Measurements from ENCODE around the gene SPSB3. TPM values are rescaled to one million over a fixed set of nuclear protein-coding genes. Genes with fewer than 3 reads are reported as not detected.

Gene SPSB3
- total and polyA plus RNA-seq, 2 experiments from 2014 or later: 27.1 to 34.7 TPM

- TF ChIP-seq, protein P1, sequence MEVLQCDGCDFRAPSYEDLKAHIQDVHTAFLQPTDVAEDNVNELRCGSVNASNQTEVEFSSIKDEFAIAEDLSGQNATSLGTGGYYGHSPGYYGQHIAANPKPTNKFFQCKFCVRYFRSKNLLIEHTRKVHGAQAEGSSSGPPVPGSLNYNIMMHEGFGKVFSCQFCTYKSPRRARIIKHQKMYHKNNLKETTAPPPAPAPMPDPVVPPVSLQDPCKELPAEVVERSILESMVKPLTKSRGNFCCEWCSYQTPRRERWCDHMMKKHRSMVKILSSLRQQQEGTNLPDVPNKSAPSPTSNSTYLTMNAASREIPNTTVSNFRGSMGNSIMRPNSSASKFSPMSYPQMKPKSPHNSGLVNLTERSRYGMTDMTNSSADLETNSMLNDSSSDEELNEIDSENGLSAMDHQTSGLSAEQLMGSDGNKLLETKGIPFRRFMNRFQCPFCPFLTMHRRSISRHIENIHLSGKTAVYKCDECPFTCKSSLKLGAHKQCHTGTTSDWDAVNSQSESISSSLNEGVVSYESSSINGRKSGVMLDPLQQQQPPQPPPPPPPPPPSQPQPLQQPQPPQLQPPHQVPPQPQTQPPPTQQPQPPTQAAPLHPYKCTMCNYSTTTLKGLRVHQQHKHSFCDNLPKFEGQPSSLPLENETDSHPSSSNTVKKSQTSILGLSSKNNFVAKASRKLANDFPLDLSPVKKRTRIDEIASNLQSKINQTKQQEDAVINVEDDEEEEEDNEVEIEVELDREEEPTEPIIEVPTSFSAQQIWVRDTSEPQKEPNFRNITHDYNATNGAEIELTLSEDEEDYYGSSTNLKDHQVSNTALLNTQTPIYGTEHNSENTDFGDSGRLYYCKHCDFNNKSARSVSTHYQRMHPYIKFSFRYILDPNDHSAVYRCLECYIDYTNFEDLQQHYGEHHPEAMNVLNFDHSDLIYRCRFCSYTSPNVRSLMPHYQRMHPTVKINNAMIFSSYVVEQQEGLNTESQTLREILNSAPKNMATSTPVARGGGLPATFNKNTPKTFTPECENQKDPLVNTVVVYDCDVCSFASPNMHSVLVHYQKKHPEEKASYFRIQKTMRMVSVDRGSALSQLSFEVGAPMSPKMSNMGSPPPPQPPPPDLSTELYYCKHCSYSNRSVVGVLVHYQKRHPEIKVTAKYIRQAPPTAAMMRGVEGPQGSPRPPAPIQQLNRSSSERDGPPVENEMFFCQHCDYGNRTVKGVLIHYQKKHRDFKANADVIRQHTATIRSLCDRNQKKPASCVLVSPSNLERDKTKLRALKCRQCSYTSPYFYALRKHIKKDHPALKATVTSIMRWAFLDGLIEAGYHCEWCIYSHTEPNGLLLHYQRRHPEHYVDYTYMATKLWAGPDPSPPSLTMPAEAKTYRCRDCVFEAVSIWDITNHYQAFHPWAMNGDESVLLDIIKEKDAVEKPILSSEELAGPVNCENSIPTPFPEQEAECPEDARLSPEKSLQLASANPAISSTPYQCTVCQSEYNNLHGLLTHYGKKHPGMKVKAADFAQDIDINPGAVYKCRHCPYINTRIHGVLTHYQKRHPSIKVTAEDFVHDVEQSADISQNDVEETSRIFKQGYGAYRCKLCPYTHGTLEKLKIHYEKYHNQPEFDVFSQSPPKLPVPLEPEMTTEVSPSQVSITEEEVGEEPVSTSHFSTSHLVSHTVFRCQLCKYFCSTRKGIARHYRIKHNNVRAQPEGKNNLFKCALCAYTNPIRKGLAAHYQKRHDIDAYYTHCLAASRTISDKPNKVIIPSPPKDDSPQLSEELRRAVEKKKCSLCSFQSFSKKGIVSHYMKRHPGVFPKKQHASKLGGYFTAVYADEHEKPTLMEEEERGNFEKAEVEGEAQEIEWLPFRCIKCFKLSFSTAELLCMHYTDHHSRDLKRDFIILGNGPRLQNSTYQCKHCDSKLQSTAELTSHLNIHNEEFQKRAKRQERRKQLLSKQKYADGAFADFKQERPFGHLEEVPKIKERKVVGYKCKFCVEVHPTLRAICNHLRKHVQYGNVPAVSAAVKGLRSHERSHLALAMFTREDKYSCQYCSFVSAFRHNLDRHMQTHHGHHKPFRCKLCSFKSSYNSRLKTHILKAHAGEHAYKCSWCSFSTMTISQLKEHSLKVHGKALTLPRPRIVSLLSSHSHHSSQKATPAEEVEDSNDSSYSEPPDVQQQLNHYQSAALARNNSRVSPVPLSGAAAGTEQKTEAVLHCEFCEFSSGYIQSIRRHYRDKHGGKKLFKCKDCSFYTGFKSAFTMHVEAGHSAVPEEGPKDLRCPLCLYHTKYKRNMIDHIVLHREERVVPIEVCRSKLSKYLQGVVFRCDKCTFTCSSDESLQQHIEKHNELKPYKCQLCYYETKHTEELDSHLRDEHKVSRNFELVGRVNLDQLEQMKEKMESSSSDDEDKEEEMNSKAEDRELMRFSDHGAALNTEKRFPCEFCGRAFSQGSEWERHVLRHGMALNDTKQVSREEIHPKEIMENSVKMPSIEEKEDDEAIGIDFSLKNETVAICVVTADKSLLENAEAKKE (CRISPR knock-in tag; IDR thresholded peaks at IDR 0.05): no peak
Measured at GRCh38 chr16:1785846-1786170, 3.4 kb upstream of the SPSB3 start (continued).

GRCh38 chr16:1784977-1785845 lies 2.8 kb upstream of the SPSB3 start:
- DNase-seq (ENCODE audit: low spot score) (no peak), ATAC-seq (no peak)
- Mint-ChIP-seq H3K27me3 (ENCODE audit: insufficient read depth, low read depth, poor library complexity) (peaks cover 30% of the 10 kb centered on the region), H3K4me3 (peak overlapping the region; percentile 49; the same call in 2 of the 3 replicates), H3K36me3 (ENCODE audit: low read depth) (peaks cover 16% of the 10 kb centered on the region), H3K27ac (no peak overlapping the region), H3K4me1 (peaks cover 5% of the 10 kb centered on the region), H3K9me3 (peaks cover 10% of the 10 kb centered on the region; the same call in 2 of the 3 replicates)
- H3K4me1 ChIP-seq (ENCODE audit: insufficient read depth): peaks cover 4% of the 10 kb centered on the region; the same call in 1 of the 2 replicates
- H2AFZ ChIP-seq: no peak overlapping the region
- no peaks in the 10 kb centered on the region for H3K27me3 ChIP-seq (ENCODE audit: insufficient read depth)
- no peak overlapping the region for H3K4me2 ChIP-seq
- 0 out of 2 replicates have a peak, but pooled peaks cover 3% of the 10 kb centered on the region for H3F3A ChIP-seq (replicated peaks; ENCODE audit: low read depth)
- peaks cover 35% of the 10 kb centered on the region for H3K79me2 ChIP-seq (replicated peaks; ENCODE audit: insufficient read depth)
- H4K20me1 ChIP-seq (replicated peaks; ENCODE audit: insufficient read depth): peaks cover 22% of the 10 kb centered on the region
- H3K27ac ChIP-seq (ENCODE audit: low read depth): no peak overlapping the region
- no peaks in the 10 kb centered on the region for H3K9me2 ChIP-seq (ENCODE audit: insufficient read depth)
- no peaks in the 10 kb centered on the region for H3K36me3 ChIP-seq (ENCODE audit: insufficient read depth)
- no peak overlapping the region for H3K4me3 ChIP-seq
- TF ChIP-seq CREB1 (CRISPR knock-in tag; IDR thresholded peaks at IDR 0.05; ENCODE audit: low read depth): no peak
- no peak for TF ChIP-seq ZNF331 (CRISPR knock-in tag; IDR thresholded peaks at IDR 0.05; ENCODE audit: low read depth)
- no peak for TF ChIP-seq ZNF114 (CRISPR knock-in tag; IDR thresholded peaks at IDR 0.05)
- no peak for TF ChIP-seq NANOG (IDR thresholded peaks at IDR 0.05; ENCODE audit: borderline replicate concordance)
- TF ChIP-seq JUNB (IDR thresholded peaks at IDR 0.05; ENCODE audit: unreplicated experiment): no peak
- TF ChIP-seq STAT1 (IDR thresholded peaks at IDR 0.05; ENCODE audit: unreplicated experiment): no peak
- TF ChIP-seq, protein P1 (CRISPR knock-in tag; IDR thresholded peaks at IDR 0.05): no peak
- no peak for TF ChIP-seq EZH2 (IDR thresholded peaks at IDR 0.05; ENCODE audit: low read depth, unreplicated experiment)

All from GM23338 (cell line).